Measurements from ENCODE around the gene DCDC2.
"Not testable (repeated sequence)": the region's sequence is repeated elsewhere in the genome, so short reads cannot be mapped to it uniquely, and the experiment has no call there.

GRCh38 chr6:24362363-24362762, 4.5 kb upstream of the DCDC2 start:
- TF ChIP-seq POLR2A (IDR thresholded peaks at IDR 0.05; ENCODE audit: low read depth, low read length); MAX (IDR thresholded peaks at IDR 0.05; ENCODE audit: insufficient read depth, insufficient read length): not testable (repeated sequence)
